ENCODE results near the gene MPZL1. TPM values are rescaled to one million over a fixed set of nuclear protein-coding genes. Genes with fewer than 3 reads are reported as not detected.
A peak's percentile ranks its signal among the peaks of the same experiment; 100 is the strongest.

MPZL1 gene
- total and polyA plus RNA-seq, 7 donors: 5.2 to 22.4 (median 14.1) TPM

GRCh38 chr1:167797015-167797414, 75.2 kb downstream of the MPZL1 start:
- peak overlapping the region; percentile 30 for H3K4me3 ChIP-seq
- no peaks in the 10 kb centered on the region for H3K27me3 ChIP-seq (ENCODE audit: insufficient read depth in 3 of 3, low read length in 2 of 3)
- H3K27ac ChIP-seq: peak overlapping the region; percentile 54
- intact Hi-C loops (cut with DNase I): loop anchor here in 1 of 2 donors (5.0 kb wide), 1 partner anchor 75 kb away; the partner anchor contains the start of gene MPZL1
- no peak for TF ChIP-seq CTCF (IDR thresholded peaks at IDR 0.05)
- H3K9me3 ChIP-seq: no peaks in the 10 kb centered on the region
- peak; percentile 95 to 98 (median 96) for ATAC-seq
- DNase-seq: peak; percentile 75 to 83
- 0% methylated on average over 2 of the region's 2 CpGs for whole genome bisulfite sequencing, 3 donors
- H3K4me1 ChIP-seq: peaks cover 19% of the 10 kb centered on the region
- no peaks in the 10 kb centered on the region for H3K36me3 ChIP-seq (ENCODE audit: insufficient read depth in 1 of 2, low read depth in 1 of 2)

- TF ChIP-seq CTCF (IDR thresholded peaks at IDR 0.05): no peak
- Histone ChIP-seq H3K4me3 (no peak overlapping the region), H3K4me1 (peaks cover 22% of the 10 kb centered on the region), H3K36me3 (ENCODE audit: insufficient read depth in 1 of 2, low read depth in 1 of 2) (no peaks in the 10 kb centered on the region), H3K9me3 (no peaks in the 10 kb centered on the region), H3K27ac (no peak overlapping the region), H3K27me3 (ENCODE audit: insufficient read depth in 3 of 3, low read length in 2 of 3) (no peaks in the 10 kb centered on the region)
- ATAC-seq: no peak
- WGBS, 3 donors: 88 to 92% (median 90%) methylated on average over 4 of the region's 4 CpGs
- no peak for DNase-seq
- intact Hi-C loops (cut with DNase I): loop anchor here in 1 of 2 donors (5.0 kb wide), 1 partner anchor 77 kb away; the partner anchor contains the start of gene MPZL1
These were observed 77.2 kb downstream of the MPZL1 start for GRCh38 chr1:167798952-167799351.

- Histone ChIP-seq H3K9me3 (no peaks in the 10 kb centered on the region), H3K27ac (no peak overlapping the region), H3K27me3 (ENCODE audit: insufficient read depth in 3 of 3, low read length in 2 of 3) (no peaks in the 10 kb centered on the region), H3K4me3 (no peak overlapping the region), H3K36me3 (ENCODE audit: insufficient read depth in 1 of 2, low read depth in 1 of 2) (no peaks in the 10 kb centered on the region), H3K4me1 (peaks cover 22% of the 10 kb centered on the region)
- intact Hi-C loops (cut with DNase I): loop anchor here (5.0 to 10.0 kb wide), 3 partner anchors 77 to 205 kb away; partner anchors contain the start of gene MPZL1 (in 1 of the 2)
- ATAC-seq (no peak), DNase-seq (no peak)
- 62 to 90% (median 64%) methylated on average over 4 of the region's 4 CpGs for WGBS, 3 donors
- no peak for TF ChIP-seq CTCF (IDR thresholded peaks at IDR 0.05)
These were observed 78.0 kb downstream of the MPZL1 start for GRCh38 chr1:167799747-167800146.

- intact Hi-C loops (cut with DNase I): loop anchor here (10.0 kb wide), 2 partner anchors 195 to 205 kb away; no protein-coding TSS in a partner anchor
- Histone ChIP-seq H3K4me3 (no peak overlapping the region), H3K36me3 (ENCODE audit: insufficient read depth in 1 of 2, low read depth in 1 of 2) (no peaks in the 10 kb centered on the region), H3K9me3 (no peaks in the 10 kb centered on the region), H3K27ac (no peak overlapping the region), H3K27me3 (ENCODE audit: insufficient read depth in 3 of 3, low read length in 2 of 3) (no peaks in the 10 kb centered on the region), H3K4me1 (peaks cover 22% of the 10 kb centered on the region)
- ATAC-seq (no peak), DNase-seq (no peak)
- TF ChIP-seq CTCF (IDR thresholded peaks at IDR 0.05): no peak
- 70 to 78% (median 73%) methylated on average over 3 of the region's 3 CpGs for WGBS, 3 donors
These were observed 78.5 kb downstream of the MPZL1 start for GRCh38 chr1:167800251-167800650.

GRCh38 chr1:167802235-167802634, 80.5 kb downstream of the MPZL1 start:
- Histone ChIP-seq H3K36me3 (ENCODE audit: insufficient read depth in 1 of 2, low read depth in 1 of 2) (no peaks in the 10 kb centered on the region), H3K4me1 (peaks cover 9% of the 10 kb centered on the region), H3K27me3 (ENCODE audit: insufficient read depth in 3 of 3, low read length in 2 of 3) (no peaks in the 10 kb centered on the region), H3K4me3 (no peak overlapping the region), H3K27ac (no peak overlapping the region), H3K9me3 (no peaks in the 10 kb centered on the region)
- ATAC-seq (no peak), DNase-seq (no peak)
- intact Hi-C loops (cut with DNase I): loop anchor here (2.0 to 10.0 kb wide), 3 partner anchors 87 to 207 kb away; no protein-coding TSS in a partner anchor
- no peak for TF ChIP-seq CTCF (IDR thresholded peaks at IDR 0.05)
- WGBS, 3 donors: 93 to 95% (median 94%) methylated on average over 4 of the region's 4 CpGs
